GM19025 (cell line): ENCODE measurements around the gene SACM1L.
"Not testable (repeated sequence)": the region's sequence is repeated elsewhere in the genome, so short reads cannot be mapped to it uniquely, and the experiment has no call there.

Source experiments
- ATAC-seq: cut with Tn5 transposase; IDR thresholded peaks from one replicate; pipeline ENCODE4 v1.9.1; 2021; ENCODE audit warnings: mild to moderate bottlenecking, low read depth, moderate library complexity; ENCODE audit not compliant: unreplicated experiment

Gene SACM1L

DNA sequence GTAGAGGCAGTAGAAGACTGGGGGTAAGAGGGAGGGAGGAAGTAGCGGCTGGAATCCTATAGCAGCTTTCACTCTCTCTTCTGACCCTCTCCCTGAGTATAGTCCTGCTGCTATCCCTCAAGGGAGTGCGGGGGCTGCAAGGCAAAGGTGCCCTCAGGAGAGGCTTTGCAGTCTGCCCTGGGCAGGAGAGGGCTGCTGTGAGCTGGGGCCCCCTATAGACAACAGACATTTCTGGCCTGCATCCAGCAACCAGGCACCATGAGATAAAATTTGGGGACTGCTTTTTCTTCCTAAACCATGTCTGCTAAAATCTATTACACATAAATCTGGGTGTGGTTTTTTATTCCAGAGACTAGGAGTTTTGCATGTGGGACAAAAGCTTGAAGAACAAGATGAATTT, 48.0 kb downstream of the SACM1L start:
- no peak for ATAC-seq

DNA sequence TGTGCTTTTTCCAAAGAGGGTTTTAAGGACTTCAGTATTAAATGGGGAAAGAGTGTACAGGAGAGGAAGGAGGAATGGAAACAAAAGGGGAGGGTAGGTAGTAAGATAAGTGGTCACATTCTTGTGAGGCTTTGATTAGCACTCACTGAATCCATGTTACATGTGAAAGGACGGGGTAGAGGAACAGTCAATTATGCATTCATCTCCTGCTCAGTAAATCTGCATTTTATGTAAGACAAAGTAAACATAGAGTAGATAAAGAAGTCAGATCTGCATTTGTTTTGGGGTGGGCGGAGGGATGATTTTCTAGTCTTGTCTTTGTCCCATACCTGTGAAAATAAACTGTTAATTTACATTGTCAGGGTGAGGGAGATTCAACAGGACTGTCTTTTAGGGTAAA, 50.8 kb downstream of the SACM1L start:
- ATAC-seq = no peak

DNA sequence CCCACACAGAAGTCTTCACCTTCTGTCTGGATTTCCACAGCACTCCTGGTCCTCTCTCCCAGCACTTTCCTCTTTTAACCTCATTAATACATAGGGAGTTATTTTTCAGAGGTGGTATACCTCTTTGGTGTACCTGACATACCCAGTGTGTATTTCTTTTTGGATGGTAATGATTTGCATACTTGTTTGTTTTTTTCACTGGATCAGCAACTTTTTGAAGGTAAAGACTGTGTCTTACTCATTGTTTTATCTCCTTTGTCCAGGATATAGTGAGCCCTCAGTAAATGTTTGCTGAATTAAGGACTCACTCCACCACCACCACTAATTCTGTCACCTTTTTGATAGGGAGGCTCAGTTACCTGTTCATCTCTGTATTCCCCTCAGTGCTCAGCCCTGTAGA, 52.1 kb downstream of the SACM1L start:
- no peak for ATAC-seq

DNA sequence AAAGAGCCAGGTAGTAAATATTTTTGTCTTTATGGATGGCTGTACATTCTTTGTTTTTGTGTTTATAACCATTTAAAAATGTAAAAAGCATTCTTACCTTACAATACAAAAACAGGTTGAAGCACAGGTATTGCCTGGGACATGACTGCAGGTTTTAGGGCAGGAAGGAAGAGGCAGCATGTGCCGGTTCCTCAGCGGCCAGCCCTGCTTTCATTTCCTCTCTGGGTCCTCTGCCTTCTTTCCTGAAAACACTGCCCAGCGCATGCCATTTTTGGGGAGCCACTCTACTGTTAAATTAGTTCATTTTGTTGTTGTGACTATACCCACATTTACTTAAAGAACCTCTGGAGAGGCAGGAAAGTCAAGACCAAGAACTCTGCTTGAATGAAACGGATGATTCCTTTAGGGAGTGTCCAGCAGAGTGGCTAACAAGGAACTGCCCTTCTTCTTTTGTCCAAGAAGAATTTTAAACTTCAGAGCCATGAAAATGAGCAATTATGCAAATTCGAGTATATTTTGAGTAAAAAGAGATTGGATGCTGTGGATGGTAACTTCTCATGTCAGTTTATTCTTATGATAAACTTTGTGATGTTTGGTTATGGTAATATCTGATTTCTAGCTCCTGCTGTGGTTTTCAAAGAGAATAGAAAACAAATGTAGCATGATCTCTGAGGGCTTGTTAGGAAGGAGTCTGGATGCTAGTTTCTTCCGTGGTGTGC, 52.7 kb downstream of the SACM1L start:
- no peak for ATAC-seq

DNA sequence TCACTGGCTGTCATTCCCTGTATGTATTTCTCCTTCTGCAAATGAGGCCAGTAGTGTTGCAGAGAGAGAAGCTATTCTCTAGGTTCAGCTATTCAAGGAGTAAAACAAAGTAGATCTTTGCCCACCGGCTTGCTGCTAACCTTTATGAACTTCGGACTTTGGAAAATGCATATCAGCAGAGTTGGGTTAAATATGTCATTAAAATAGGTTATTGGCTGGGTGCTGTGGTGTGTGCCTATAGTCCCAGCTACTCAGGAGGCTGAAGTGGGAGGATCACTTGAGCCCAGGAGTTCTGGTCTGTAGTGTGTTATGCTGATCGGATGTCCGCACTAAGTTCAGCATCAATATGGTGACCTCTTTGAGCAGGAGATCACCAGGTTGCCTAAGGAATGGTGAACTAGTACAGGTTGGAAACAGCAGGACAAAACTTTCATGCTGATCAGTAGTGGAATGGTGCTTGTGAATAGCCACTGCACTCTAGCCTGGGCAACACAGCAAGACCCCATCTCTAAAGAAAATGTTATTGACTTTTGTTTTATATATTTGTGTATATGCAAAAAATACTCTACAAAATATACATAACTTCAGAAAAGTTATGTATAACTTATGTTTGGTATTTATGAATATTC, 53.4 kb downstream of the SACM1L start:
- no peak for ATAC-seq

DNA sequence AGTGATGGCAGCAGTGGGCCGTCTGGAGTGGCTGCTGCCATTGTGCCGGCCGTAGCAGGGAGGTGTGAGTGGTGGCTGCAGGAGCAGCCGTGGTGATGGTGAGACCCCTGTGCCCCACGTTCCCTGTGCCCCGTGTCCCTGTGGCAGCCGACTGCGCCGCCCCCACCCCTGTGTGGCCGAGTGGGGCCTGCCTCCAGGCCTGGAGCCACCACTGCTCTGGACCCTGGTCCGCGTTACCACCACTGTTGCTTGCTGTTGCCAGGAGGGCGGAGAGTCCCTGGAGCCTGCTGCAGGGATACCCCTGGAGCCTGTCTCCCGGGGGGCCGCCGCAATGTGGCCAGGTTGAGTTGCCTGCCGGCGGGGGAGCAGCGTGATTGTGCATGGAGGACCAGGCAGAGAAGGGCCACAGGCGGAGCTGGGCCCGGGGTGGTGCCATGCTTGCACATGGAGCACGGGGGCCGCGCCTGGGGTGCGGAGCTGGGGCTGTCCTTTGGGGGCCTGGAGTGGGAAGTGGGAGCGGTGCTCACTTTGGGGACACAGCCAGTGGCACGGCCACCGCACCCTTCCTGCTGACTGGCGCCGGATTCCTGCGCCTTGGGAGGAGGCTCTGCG, 57.1 kb downstream of the SACM1L start:
- no peak for ATAC-seq

DNA sequence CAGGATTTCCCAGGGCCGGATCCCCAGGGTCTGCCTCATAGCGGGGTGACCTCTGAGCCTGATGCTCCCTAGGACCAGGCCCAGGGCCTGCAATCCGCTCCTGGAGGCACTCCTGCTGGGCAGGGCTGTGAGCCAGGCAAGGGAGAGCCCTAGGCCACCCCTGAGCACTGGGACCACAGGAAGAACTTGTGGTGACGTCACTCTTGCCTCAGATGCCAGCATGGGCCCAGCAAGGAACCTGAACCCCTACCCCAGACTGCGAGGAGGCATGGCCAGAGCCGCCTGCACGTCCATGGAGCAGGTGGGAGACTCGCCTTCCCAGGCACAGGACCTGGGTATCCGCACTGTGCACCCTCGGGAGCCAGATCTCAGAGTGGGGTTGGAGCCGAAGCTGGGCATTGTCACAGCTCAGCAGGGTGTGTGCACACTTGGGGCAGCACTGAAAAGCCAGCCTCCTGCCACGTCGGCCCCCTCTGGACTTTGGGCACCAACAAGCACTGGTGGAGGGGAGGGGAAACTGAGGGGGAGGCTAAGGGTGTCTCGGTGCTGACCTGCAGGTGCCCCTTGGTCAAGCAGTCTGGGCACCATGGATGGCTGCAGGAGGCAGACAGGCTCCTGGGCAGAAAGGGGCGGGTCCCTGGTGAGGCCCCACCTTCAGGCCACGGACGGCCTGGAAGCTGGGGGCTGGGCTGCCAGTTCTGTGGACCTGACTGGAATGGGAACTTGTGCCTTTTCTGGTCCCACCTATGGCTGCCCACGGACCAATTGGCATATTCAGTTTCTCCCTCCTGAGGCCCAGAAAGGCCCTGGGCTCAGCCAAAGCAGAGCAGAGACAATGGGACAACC, 57.8 kb downstream of the SACM1L start:
- no peak for ATAC-seq

DNA sequence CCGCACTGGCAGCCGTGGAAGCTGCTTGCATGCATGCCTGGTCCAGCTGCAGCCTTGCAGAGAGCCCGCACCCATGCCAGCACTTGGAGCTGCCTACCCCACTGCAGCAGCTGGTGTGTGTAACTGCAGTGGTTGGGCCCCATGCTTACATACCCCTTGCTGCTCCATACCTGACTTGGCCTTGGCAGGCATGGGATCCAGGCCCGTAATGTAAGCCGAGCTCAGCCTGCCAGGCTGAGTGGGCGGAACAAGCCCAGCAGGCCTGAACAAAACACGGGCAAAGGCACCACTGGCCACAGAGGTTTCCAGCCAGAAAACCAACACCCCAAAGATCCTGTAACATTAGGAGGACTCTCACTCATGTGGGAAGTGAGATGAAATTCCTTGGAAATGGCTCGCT, 58.9 kb downstream of the SACM1L start:
- ATAC-seq = no peak

DNA sequence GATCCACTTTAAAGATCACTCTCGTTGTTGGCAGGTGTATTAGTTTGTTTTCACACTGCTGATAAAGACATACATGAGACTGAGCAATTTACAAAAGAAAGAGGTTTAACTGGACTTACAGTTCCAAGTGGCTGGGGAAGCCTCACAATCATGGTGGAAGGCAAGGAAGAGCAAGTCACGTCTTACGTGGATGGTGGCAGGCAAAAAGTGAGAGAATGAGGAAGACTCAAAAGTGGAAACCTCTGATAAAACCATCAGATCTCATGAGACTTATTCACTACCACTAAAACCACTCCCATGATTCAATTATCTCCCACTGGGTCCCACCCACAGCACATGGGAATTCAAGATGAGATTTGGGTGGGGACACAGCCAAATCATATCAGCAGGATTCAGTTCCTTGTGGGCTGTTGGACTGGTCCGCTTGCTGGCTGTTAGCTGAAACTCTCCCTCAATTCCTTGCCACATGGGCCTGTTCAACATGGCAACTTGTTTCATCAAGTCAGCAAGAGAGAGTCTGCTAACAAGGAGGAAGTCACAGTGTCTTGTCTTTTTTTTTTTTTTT, 59.9 kb downstream of the SACM1L start:
- not testable (repeated sequence) for ATAC-seq

DNA sequence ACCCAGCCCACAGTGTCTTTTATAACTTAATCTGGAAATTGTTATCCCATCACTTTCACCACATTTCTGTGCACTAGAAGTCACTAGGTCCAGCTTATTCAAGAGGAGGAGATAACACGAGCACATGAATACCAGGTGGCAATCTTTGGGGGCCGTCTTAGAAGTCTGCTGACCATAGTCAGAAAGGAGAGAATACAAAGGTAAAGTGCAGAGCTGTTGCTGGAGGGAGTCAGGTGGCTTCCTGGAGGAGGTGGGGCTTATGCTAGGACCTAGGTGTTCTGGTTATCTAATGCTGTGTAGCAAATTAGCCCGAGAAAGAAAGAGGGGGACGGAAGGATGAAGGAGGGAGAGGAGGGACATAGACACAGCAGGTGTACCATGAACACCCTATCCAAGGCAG, 60.7 kb downstream of the SACM1L start:
- no peak for ATAC-seq

DNA sequence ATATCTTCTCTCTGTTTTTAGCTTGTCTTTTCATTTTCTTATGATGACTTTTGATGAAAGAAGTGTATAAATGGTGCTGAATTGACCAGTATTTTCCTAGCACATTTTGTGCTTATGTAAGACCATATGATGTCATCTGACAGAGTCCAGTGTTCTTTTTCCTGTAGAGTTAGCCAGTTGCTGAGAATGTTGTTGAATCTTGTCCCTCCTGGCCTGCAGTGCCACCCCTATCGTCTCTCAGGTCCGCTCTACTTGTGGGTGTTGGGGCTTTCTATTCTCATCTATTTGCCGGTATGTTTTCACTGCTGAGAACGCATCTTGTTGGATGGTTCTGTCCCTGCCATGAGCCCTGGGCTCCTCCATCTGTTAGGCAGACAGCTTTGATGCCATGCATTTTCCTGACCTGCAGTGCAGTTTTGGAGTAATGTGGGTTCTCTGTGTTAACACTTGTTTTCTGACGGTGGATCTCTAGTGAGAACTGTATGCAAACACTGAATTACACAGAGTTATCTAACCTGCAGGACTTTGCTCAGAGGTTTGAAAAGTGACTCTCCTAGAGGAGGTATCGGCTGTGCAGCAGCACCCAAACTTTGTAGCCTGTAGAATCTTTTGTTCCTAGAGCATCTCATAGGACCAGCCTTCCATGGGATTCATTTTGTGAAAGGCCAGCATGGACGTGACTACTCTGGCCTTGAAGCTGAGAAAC, 62.5 kb downstream of the SACM1L start:
- no peak for ATAC-seq

DNA sequence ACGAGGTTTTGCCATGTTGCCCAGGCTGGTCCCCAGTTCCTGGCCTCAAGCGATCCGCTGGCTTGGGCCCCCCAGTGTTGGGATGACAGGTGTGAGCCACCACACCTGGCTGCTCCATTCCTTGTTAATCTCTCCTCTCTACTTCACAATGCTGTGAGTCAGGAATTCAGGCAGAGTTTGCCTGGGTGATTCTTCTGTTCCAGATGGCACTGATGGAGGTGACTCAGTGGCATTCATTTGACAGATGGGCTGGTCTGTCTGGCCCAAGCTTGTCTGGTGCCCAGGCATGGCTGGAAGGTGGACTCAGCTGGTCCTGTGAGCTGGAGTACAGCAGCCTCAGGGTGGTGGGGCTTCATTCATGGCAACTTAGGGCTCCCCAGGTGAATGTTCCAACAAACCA, 63.9 kb downstream of the SACM1L start:
- ATAC-seq = no peak

DNA sequence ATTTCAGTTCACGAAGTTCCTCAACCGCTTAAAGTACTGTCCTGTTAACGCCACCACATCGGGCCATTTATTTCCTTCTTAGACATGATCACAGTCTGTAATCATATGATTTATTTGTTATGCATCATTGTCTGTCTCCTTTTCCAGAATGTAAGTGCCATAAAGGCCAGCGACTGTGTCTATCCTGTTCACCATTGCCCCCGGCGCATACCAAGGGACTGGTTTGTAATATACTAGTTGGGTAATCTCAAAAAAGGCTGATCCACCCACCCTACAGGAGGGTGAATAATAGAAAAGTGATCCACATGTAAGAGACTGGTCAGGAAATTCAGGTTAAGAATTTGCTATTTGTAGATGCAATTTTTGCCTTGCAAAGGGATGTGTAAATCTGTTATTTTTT, 65.3 kb downstream of the SACM1L start:
- ATAC-seq = no peak

DNA sequence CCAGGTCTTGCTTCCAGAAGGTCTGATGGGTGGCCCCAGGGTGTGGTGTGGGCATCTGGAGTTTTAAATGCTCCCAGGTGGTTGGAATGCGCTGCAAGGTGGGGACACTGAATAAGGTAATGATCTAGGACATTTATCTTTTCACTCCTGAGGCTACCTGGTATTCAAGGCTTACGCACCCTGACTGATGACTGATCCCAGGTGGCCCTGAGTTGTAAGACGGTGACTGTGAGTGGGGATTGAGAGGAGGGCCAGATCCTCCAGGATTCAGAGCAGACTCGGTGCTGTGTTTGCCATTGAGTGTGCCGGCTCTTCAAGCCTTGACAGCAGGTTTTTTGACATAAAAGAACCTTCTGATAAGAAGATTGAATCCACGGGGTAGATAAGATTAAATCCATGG, 66.9 kb downstream of the SACM1L start:
- ATAC-seq = no peak

DNA sequence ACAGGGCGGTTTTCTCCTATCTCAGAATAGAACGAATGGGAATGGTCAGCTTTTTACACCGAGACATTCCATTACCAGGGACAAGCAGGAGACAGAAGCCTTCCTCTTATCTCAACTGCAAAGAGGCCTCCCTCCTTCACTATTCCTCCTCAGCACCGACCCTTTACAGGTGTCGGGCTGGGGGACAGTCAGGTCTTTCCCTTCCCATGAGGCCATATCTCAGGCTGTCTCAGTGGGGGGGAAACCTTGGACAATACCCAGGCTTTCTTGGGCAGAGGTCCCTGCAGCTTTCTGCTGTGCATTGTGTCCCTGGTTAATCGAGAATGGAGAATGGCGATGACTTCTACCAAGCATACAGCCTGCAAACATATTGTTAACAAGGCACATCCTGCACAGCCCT, 67.9 kb downstream of the SACM1L start:
- not testable (repeated sequence) for ATAC-seq

DNA sequence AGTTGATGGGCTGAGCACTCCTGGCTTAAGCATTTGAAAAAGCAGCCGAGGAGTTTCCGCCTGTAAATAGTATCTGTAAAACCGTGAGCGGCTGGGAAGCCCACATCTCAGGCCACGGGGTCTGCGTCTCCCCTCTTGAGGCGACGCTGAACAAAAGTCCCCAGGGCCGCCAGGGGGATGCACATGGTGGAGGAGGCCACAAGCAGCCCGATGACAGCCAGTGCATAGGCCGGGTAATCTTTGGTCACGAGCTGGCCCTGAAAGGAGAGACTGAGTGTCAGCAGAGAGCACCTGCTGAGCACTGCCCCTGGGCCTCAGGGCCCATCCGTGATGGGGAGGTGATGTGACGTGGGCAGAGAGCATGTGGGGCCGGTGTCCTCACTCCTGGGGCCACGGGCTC, 69.7 kb downstream of the SACM1L start:
- no peak for ATAC-seq

DNA sequence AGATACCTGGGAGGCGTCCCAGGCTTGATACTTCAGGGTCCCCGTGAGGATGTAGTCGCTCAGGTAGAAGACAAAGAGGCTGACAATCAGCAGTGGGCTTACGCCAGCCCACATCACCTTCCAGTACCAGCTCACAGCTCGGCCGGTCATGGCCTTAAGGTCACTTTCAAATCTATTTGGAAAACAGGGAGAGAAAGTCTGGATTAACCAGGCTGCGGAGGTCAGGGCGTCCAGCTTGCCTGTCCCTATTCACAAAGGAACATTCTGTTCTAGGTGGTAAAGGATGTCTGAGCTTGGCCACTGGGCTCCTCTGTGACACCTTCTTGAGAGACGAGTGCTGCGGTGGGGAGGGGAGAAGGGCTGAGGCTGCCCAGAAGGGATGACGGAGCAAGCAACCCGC, 70.7 kb downstream of the SACM1L start:
- ATAC-seq = no peak

DNA sequence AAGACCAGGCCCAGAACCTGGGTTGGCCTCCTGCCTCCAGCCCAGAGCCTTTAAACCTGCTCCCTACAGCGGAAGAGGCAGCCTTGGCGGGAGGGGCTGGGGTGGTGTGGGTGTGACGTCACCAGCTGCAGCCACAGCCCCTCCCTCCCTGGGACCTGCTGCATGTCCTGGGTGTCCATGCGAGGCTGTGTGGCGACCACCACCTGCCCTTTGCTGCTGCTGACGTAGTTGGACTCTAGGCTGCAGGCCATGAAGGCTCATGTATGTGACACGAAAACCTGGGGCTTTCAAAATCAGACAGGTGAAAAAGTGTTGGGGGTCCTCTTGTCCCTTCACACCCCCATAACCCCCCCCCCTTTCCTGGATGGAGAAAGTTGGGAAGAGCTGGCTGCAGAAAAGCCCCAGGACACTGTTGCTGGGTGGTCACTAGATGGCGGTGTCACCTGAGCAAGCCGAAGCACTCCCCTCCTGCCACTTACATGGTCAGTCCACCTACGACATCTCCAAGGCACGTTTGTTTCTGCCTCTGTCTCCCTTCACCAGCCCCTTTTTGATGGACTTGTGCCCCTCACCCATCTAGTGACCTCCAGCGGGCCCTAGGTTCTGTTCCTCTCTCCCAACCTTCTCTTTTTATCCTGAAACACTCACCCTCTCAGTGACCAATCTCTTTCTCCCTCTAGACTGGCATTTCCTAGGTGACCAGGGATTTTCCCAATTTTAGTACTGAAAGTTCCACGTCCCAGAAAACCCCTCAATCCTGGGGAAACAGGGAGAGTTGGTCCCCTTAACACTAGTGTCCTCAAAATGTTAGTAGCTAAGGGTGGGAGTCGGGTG, 71.9 kb downstream of the SACM1L start:
- no peak for ATAC-seq

DNA sequence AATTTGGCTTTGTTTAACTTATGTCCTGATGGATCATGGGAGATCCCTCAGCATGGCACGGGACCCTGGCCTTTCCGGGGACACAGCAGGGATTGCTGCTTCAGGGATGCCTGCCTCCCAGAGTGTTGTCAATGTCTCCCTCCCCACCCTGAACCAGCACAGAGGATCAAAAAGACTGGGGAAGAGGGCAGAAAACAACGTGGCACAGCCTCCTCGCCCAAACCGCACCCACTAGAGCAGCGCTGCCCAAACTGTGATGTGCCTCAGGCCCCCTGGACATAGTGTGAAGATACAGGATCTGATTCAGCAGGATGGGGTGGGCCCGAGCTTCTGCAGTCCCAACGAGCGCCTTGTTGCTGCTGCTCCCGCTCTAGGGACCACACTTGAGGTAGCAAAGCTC, 72.6 kb downstream of the SACM1L start:
- ATAC-seq = no peak
